T-helper 1 cell (primary cell): ENCODE data around the gene RTF2.
A peak's percentile ranks its signal among the peaks of the same experiment; 100 is the strongest.
"Not testable (repeated sequence)": the region's sequence is repeated elsewhere in the genome, so short reads cannot be mapped to it uniquely, and the experiment has no call there.

Source experiments
- DNase-seq, 5 donors: peaks; one replicate each; pipeline ENCODE4 v3.0.0-alpha.2; 2012 to 2020

Gene RTF2

DNA sequence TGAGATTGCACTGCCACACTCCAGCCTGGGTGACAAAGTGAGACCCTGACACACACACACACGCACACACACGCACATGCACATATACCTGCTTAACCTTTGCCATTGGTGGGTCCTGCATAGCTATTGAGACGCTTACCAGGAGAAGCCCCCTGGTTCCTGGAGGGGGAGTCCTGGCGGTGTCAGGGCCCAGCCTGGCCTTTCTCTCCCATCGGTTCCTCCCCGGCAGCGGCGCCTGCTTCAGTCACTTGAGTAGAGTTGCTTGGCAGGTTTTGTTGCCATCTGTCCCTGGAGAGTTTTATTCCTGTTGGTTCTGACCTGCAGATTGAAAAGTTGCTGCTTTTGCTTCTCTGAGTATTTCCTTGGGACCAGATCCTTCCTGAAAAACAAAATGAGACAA is 35.5 kb downstream of the RTF2 start:
- DNase-seq: no peak

GRCh38 chr20:56504373-56505005 is 36.1 kb downstream of the RTF2 start:
- peak in 1 of 5 donors; percentile 6 for DNase-seq

- no peak for DNase-seq
These were observed 37.7 kb downstream of the RTF2 start for GRCh38 chr20:56506103-56506502.

DNA sequence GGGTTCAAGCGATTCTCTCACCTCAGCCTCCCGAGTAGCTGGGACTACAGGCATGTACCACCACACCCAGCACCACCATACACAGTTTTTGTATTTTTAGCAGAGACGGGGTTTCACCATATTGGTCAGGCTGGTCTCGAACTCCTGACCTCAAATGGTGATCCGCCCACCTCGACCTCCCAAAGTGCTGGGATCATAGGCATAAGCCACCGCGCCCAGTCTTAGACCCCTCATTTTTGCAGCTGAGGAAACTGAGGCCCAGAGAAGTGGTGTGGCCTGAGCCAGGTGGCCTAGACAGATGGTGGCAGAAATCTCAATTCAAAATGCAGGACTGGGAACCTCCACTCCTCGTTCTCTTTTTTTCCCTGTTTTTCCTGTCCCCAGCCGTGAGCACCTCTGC is 43.5 kb downstream of the RTF2 start:
- DNase-seq: no peak

DNA sequence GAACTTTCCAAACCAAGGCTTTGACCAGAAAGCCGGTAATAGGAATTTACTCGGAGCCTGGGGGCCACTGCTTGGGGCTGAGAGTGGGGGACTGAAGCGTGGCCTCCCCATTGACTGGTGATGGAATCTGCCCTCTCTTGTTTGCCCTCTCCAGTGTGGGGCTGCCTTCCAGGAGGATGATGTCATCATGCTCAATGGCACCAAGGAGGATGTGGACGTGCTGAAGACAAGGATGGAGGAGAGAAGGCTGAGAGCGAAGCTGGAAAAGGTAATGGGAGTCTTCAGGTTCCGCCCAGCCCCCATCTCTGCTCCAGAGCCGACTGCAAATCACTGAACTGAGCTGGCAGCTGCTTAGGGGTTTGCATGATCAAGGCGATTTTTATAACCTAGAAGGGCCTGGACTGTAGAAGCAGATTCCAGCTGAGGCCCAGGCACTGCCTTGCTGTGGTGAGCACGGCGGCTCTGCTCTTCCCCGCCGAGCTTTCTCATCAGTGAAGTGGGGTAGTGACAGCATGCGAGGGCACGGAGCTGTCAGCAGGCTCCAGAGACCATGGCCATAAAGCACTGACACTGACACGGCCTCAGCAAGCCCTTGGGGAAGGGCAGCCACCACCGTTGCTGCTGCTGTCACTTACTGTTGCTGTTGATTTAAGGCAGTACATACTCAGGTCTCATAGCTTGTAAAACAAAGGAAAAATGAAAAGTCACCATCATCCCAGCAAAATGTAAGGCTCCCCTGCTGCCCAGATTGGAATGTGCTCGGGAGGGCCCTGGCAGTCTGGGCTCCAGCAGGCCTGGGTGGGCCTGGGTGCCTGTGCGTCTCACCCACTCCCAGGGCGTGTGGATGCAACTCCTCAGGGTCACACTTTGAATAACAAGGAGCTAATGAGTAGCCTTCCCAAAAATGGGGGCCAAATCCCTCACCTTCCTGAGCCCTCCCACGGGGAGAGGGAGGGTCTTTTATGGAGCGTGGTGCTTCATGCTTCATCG is 45.0 kb downstream of the RTF2 start:
- no peak for DNase-seq

DNA sequence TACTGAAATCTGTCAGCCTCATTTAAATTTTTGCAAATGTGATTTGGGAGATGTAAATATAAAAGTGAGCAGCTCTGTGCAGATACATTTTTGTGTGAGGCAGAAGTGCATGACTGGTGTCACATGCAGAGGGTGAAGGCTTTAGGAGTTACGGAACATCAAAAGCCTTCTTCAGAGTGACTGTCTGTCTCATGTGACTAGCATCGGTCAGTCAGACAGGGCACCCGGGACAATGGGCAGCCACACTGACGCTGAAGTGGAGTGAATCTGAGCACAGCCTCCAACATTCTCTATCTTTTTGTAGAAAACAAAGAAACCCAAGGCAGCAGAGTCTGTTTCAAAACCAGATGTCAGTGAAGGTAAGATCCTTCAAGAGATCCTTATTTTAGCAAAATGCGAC is 48.2 kb downstream of the RTF2 start:
- no peak for DNase-seq

DNA sequence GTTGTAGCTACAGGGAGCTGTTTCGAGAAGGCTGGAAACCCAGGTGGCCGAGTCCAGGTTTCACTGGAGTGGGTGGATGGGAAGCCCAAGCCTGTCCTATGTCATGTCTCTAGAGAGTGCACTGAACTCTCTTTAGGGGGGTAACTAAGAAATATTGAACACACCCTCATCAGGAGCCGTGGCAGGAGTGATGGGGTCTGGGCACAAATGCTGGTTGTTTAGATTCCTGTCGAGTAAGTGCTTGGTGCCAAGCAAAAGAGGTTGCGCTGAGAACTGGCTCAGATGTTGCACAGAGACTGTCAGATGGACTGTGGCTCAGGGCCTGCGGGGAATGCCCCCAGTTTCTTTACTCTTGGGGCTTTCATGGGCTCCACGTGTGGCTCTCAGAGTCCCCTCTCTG is 48.8 kb downstream of the RTF2 start:
- no peak for DNase-seq

DNA sequence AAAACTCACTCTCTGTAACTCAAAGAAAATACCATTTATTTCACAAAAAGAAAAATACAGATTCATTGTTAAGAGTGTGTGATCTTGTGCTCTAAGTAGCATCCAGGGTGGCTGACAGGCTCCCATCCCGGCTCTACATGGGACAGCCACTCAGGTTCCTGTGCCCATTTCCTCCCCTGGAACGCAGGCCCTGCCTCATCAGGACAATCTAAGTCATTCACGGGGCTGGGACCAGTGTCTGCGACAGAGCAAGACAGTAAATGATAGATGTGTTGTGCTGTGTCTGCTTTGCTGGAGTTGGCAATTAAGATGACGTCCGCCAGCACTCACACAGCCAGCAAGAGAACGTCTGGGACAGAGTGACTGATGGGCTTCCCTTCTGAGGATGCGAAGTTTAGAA is 49.2 kb downstream of the RTF2 start:
- no peak for DNase-seq

GRCh38 chr20:56518126-56518525 is 49.7 kb downstream of the RTF2 start:
- DNase-seq: no peak

DNA sequence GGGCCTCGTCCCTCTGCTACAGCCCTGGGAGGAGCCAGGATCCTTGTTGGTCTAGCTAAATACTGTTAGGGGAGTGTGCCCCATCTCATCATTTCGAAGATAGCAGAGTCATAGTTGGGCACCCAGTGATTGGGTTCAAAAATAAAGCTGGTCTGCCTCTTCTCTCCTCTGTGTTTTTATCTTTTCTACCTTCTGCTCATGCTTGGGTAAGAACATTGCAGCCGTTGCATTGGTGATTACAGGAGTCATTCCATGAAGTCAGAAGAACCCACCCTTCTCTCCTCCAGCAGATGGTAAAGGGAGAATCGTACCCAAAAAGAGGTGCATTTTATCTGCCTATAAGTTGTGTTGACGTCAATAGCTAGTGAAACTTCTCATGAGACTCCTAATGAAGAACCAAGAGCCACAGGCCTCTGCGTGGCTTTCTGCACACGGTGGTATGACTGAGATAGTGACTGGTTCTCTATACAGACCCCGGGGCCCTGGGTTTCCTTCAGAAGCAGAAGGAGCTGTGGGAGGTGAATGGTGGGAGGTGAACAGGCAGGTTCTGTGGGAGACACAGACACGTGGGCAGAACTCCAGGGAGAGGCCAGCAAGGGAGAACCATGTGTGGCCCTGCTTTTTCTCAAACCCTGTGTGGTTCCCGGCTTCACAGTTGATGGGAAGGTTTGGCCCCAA is 50.4 kb downstream of the RTF2 start:
- no peak for DNase-seq

GRCh38 chr20:56519551-56519950 is 51.1 kb downstream of the RTF2 start:
- DNase-seq: no peak

- no peak for DNase-seq
These were observed 51.8 kb downstream of the RTF2 start for GRCh38 chr20:56520180-56520579.

DNA sequence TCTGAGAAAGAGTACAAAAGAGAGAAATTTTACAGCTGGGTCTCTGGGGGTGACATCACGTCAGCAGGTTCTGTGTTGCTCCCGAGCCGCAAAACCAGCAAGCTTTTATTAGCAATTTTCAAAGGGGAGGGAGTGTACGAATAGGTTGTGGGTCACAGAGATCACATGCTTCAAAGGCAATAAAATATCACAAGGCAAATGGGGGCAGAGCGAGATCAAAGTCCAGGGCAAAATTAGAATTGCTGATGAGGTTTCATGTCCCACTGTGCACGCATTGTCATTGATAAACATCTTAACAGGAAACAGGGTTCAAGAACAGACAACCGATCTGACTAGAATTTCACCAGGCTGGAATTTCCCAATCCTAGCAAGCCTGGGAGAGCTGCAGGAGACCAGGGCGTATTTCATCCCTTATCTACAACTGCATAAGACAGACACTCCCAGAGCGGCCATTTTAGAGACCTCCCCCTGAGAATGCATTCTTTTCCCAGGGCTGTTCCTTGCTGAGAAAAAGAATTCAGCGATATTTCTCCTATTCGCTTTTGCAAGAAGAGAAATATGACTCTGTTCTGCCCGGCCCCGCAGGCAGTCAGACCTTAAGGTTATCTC is 52.4 kb downstream of the RTF2 start:
- DNase-seq: not testable (repeated sequence)

DNA sequence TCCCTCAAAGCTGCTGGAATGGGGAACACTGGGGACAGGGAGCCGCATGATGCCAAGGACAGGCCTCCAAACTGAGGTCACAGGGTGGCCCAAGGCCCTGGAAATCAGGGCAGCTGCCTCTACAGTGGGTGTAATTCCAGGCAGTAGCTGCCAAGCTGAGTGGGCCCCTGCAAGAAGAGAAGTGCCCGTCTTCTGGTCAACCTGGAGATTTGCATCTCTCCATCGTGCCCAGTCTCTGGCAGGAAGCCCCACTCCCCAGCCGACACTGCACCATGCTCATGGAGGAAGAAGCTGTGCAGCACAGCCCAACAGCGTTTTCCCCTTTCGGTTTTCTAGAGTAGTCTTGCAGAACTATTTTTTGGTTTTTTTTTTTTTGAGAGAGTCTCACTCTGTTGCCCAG is 53.9 kb downstream of the RTF2 start:
- no peak for DNase-seq

DNA sequence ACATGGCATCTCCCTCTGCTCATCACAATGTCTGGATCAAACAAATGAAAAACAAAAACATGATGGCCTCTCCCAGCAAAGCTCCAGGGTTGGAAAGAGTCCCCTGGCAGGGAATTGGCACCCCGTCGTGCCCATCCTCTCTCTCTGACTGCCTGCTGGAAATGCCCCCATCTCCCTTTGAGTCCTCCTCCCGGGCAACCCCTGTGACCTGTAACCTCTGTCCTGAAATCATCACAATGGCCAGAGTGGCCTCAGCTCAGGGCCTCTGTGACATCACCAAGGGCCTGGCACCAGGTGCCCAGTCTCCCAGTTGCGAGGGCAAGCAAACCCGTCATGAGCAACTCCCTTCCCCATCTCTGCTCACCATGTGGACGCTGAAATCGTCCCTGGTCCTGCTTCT is 56.0 kb downstream of the RTF2 start, which contains the start of gene FAM209A:
Gene FAM209A, plus strand, starts transcription at position 301 of the 400 bp plus-strand sequence. Its CDS starts 65 bp downstream, at position 366.
- DNase-seq: not testable (repeated sequence)

- DNase-seq: no peak
These were observed 59.1 kb downstream of the RTF2 start for GRCh38 chr20:56527521-56527920.

GRCh38 chr20:56532946-56533345 is 64.5 kb downstream of the RTF2 start, which contains the start of gene FAM209B:
Gene FAM209B, plus strand, starts transcription at chr20:56533246. Its CDS starts 96 bp downstream, at chr20:56533342.
- not testable (repeated sequence) for DNase-seq

DNA sequence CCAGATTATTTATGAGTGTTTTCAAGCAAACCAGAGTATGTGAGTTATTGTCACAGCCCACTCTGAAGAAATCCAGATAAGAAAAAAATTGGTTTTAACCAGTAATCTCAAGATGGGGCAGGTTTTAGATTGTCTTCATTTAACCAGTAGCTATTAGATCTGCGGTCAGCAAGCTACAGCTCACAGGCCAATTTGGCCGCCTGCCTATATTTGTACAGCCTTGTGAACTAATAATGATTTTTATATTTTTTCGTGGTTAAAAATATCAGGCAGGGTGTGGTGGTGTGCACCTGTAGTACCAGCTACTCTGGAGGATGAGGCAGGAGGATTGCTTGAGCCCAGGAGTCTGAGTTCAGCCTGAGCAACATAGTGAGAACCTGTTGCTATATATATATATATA is 69.6 kb downstream of the RTF2 start:
- no peak for DNase-seq

- no peak for DNase-seq
These were observed 72.0 kb downstream of the RTF2 start for GRCh38 chr20:56540415-56540814.

- DNase-seq: no peak
These were observed 74.1 kb downstream of the RTF2 start for GRCh38 chr20:56542489-56543030.

DNA sequence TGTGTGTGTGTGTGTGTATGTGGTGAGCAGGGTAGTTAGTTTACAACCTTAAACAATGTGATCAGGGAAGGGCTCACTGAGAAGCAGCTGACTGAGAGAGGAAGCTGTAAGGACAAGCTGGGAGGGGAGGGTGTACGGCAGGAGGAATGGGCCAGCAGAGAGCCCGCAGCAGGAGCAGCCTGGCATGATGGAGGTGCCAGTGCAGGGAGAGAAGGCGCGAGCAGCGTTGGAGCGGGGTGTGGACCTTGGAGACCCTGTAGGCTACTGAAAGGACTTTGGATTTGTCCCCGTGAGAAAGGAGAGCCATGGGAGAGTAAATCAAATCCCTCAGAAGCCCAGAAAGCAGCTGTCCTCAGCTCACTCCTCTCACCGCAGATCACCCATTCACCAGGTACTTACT is 83.1 kb downstream of the RTF2 start:
- DNase-seq: no peak

- DNase-seq: no peak
These were observed 84.6 kb downstream of the RTF2 start for GRCh38 chr20:56552911-56553629.
